ENCODE results near the gene ICE1.
"Not testable (repeated sequence)": the region's sequence is repeated elsewhere in the genome, so short reads cannot be mapped to it uniquely, and the experiment has no call there.

ICE1 gene

GRCh38 chr5:5466227-5466626, 43.8 kb downstream of the ICE1 start:
- H3K4me3 ChIP-seq (ENCODE audit: low read depth, low read length): no peak overlapping the region
- DNase-seq (ENCODE audit: low read depth): no peak
- no peak for TF ChIP-seq CTCF (IDR thresholded peaks at IDR 0.05; ENCODE audit: insufficient read depth, low read depth, low read length, missing control alignments)

GRCh38 chr5:5467737-5468136, 45.3 kb downstream of the ICE1 start:
- no peak for DNase-seq (ENCODE audit: low read depth)
- no peak for TF ChIP-seq CTCF (IDR thresholded peaks at IDR 0.05; ENCODE audit: insufficient read depth, low read depth, low read length, missing control alignments)
- no peak overlapping the region for H3K4me3 ChIP-seq (ENCODE audit: low read depth, low read length)

- no peak overlapping the region for H3K4me3 ChIP-seq (ENCODE audit: low read depth, low read length)
- DNase-seq (ENCODE audit: low read depth): no peak
- TF ChIP-seq CTCF (IDR thresholded peaks at IDR 0.05; ENCODE audit: insufficient read depth, low read depth, low read length, missing control alignments): no peak
Measured at GRCh38 chr5:5470933-5471332, 48.5 kb downstream of the ICE1 start.

- TF ChIP-seq CTCF (IDR thresholded peaks at IDR 0.05; ENCODE audit: insufficient read depth, low read depth, low read length, missing control alignments): no peak
- no peak overlapping the region for H3K4me3 ChIP-seq (ENCODE audit: low read depth, low read length)
- no peak for DNase-seq (ENCODE audit: low read depth)
Measured at GRCh38 chr5:5473226-5473625, 50.7 kb downstream of the ICE1 start.

GRCh38 chr5:5474961-5475360, 52.5 kb downstream of the ICE1 start:
- DNase-seq (ENCODE audit: low read depth): no peak
- H3K4me3 ChIP-seq (ENCODE audit: low read depth, low read length): no peak overlapping the region
- no peak for TF ChIP-seq CTCF (IDR thresholded peaks at IDR 0.05; ENCODE audit: insufficient read depth, low read depth, low read length, missing control alignments)

- TF ChIP-seq CTCF (IDR thresholded peaks at IDR 0.05; ENCODE audit: insufficient read depth, low read depth, low read length, missing control alignments): no peak
- H3K4me3 ChIP-seq (ENCODE audit: low read depth, low read length): no peak overlapping the region
- DNase-seq (ENCODE audit: low read depth): no peak
Measured at GRCh38 chr5:5475975-5476374, 53.5 kb downstream of the ICE1 start.

- not testable (repeated sequence) for H3K4me3 ChIP-seq (ENCODE audit: low read depth, low read length); DNase-seq (ENCODE audit: low read depth)
Measured at GRCh38 chr5:5479578-5479977, 57.1 kb downstream of the ICE1 start.
